H1 (cell line): ENCODE measurements around the gene ANKS1B.

Experiments
- MAX ChIP-seq: IDR thresholded peaks from 2 replicates; pipeline ENCODE4 v1.6.1; 2012; ENCODE audit warnings: inconsistent platforms
- POLR2A ChIP-seq, 2 experiments: IDR thresholded peaks; 1 replicate in 1 of 2; 2 replicates in 1 of 2; pipeline ENCODE4 v1.6.1; 2011; ENCODE audit warnings: low read depth in 2 of 2, low read length in 2 of 2, mild to moderate bottlenecking in 2 of 2; ENCODE audit errors: control extremely low read depth in 1 of 2
- RXRA ChIP-seq: IDR thresholded peaks from 2 replicates; pipeline ENCODE4 v1.6.1; 2011; ENCODE audit warnings: low read depth, mild to moderate bottlenecking, low read length, moderate library complexity; ENCODE audit not compliant: insufficient read depth

GRCh38 chr12:99205111-99205510, 779.6 kb downstream of the ANKS1B start:
- TF ChIP-seq RXRA (no peak), MAX (no peak), POLR2A (IDR thresholded peaks at IDR 0.05; ENCODE audit: control extremely low read depth in 1 of 2, low read depth in 2 of 2, low read length in 2 of 2) (no peak)
